ENCODE data around the gene HSF5.

DNA sequence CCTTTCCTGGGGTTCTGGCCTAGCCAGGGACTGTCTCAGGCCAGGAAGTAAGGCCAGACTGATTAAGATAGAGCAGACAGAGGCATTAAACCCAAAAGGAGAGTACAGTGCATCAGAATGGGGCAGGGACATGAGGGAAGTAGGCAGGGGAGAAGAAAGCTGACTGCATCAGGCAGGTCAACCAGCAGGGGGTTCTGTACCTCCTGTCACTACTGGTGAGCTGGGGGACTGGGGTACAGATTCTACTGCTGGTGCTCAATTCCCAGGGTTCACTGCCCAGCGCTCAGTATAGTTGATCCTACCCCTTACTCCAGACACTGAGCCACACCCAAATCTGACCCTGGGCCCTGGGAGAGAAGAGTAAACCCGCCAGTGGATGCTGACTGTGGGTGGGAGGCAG is 39.1 kb upstream of the HSF5 start:
- TF ChIP-seq CEBPB (IDR thresholded peaks at IDR 0.05) (no peak), SMC3 (IDR thresholded peaks at IDR 0.05) (no peak), MYC (IDR thresholded peaks at IDR 0.05; ENCODE audit: borderline replicate concordance, low read length) (no peak), EHF (CRISPR knock-in tag; IDR thresholded peaks at IDR 0.05) (no peak), JUNB (IDR thresholded peaks at IDR 0.05) (no peak), FOSL2 (IDR thresholded peaks at IDR 0.05) (no peak), FOSL2 (CRISPR knock-in tag; IDR thresholded peaks at IDR 0.05) (no peak), ZSCAN20 (CRISPR knock-in tag; IDR thresholded peaks at IDR 0.05) (no peak), RFX5 (IDR thresholded peaks at IDR 0.05) (no peak)
- TF ChIP-seq, protein P1, sequence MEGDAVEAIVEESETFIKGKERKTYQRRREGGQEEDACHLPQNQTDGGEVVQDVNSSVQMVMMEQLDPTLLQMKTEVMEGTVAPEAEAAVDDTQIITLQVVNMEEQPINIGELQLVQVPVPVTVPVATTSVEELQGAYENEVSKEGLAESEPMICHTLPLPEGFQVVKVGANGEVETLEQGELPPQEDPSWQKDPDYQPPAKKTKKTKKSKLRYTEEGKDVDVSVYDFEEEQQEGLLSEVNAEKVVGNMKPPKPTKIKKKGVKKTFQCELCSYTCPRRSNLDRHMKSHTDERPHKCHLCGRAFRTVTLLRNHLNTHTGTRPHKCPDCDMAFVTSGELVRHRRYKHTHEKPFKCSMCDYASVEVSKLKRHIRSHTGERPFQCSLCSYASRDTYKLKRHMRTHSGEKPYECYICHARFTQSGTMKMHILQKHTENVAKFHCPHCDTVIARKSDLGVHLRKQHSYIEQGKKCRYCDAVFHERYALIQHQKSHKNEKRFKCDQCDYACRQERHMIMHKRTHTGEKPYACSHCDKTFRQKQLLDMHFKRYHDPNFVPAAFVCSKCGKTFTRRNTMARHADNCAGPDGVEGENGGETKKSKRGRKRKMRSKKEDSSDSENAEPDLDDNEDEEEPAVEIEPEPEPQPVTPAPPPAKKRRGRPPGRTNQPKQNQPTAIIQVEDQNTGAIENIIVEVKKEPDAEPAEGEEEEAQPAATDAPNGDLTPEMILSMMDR (IDR thresholded peaks at IDR 0.05): no peak
- TF ChIP-seq, protein P2, sequence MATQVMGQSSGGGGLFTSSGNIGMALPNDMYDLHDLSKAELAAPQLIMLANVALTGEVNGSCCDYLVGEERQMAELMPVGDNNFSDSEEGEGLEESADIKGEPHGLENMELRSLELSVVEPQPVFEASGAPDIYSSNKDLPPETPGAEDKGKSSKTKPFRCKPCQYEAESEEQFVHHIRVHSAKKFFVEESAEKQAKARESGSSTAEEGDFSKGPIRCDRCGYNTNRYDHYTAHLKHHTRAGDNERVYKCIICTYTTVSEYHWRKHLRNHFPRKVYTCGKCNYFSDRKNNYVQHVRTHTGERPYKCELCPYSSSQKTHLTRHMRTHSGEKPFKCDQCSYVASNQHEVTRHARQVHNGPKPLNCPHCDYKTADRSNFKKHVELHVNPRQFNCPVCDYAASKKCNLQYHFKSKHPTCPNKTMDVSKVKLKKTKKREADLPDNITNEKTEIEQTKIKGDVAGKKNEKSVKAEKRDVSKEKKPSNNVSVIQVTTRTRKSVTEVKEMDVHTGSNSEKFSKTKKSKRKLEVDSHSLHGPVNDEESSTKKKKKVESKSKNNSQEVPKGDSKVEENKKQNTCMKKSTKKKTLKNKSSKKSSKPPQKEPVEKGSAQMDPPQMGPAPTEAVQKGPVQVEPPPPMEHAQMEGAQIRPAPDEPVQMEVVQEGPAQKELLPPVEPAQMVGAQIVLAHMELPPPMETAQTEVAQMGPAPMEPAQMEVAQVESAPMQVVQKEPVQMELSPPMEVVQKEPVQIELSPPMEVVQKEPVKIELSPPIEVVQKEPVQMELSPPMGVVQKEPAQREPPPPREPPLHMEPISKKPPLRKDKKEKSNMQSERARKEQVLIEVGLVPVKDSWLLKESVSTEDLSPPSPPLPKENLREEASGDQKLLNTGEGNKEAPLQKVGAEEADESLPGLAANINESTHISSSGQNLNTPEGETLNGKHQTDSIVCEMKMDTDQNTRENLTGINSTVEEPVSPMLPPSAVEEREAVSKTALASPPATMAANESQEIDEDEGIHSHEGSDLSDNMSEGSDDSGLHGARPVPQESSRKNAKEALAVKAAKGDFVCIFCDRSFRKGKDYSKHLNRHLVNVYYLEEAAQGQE (IDR thresholded peaks at IDR 0.05): no peak

Measured in A549 (cell line).